ENCODE measurements around the gene GNPTG.

The GNPTG gene

DNA sequence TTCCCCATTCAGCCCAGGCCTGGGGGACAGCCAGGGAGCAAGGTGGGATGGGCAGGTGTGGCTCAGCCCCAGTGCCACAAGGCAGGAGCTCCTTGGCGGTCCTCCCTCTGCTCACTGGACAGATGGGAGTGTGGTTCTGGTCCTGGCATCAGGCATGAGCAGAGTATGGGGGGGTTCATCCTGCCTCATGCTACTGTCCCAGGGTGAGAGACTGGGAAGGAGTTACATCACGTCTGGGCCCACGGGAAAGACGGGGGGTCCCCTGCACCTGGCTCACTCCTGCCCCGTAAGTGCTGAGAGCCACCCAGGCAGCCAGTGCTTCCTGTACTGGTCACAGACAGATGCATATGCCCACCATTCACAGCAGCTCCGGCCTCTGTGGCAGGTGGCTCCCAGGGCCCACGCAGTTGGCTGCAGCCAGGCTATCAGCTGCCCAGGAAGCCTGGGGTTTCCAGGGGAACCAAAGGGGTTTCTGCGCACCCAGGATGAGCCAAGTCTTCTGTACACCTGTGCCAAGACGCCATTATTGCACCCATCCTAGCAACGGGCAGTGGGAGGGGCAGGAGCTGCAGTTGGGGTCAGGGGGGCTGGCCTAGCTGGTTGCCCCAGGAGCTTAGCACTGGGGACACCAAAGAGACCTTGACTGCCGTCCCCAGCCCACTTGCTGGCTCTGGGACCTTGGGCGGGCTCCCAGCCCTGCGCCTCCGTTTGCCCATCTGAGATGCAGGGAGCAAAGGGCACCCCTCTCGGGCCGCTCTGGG, 16.3 kb upstream of the GNPTG start:
- no peak for DNase-seq

DNA sequence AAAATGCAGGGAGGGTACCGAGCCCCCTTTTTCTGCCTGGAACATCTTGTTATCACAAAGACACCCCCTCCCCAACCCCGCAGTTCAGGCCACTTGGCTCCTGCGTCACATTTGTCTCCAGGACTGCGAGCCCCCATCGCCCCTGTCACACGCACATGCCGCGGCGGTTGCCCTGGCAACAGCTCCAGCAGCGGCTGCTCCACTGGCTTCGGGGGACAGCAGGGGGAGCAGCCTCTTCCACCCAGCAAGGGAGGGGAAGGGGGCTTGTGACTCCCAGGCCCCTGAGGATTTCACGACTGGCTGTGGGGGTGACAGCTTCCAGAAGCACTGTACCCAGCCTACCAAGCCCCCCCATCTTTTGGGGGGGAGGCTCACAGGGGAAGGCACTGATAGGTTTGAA, 15.7 kb upstream of the GNPTG start:
- DNase-seq = no peak

DNA sequence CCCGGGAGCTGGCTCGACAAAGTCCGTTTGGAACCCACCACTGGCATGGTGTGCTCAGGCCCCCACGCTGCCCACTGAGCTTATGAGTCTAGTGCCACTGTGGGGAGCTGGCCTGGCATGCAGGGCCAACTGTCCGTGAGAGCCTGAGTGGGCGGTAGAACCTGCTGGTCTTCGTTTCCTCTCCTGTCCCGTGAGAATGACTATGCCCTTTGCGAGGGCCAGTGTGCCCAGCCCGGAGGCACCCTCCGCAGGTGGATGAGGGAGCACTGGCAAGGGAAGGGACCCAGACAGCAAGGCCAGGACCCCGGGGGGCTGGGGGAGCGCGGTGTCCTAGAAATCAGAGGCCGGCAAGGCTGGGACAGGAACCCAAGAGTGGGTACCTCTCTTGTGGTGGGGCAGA, 15.1 kb upstream of the GNPTG start:
- DNase-seq = no peak

DNA sequence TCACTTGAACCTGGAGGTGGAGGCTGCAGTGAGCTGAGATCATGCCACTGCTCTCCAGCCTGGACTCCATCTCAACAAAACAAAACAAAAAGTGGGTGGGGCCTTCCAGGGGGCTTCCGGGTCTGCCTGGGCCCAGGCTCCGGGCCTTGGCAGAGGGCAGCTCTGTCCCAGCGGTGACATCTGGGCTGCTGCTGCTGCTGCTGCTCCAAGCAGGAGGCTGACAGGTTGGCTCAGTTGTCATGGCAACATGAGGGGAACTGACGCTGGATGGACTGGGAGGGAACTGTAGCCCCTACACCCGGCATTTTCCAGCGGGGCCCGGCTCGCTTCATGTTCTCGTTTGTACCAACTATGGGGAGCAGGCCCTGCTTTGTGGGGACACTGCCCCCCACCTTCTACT, 14.2 kb upstream of the GNPTG start:
- no peak for DNase-seq

DNA sequence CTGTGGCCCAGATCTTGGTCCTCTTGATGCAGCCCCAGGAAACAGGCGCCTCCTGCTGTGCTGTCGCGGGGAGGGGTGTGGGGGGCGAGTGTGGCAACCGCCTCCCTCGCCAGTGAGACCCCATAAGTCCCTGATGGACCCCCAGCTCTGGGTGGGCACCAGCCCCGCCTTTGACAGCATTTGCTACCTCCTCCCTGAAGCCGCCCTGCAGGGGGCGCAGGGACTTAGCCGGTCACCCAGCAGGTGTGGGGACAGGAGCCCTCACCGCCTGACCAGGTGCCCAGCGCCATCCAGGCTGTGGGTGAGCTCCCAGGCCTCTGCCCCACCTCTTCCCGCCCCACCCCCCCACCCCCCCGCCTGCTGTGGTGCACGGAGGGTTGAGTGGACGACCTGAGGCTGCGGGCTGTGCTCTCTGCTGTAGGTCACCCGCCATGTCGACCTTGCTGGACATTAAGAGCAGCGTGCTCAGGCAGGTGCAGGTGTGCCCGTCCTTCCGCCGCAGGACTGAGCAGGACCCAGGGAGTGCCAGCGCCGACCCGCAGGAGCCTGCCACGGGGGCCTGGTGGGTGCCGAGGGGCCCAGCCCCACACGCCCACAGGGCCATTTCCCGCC, 13.5 kb upstream of the GNPTG start:
- no peak for DNase-seq

DNA sequence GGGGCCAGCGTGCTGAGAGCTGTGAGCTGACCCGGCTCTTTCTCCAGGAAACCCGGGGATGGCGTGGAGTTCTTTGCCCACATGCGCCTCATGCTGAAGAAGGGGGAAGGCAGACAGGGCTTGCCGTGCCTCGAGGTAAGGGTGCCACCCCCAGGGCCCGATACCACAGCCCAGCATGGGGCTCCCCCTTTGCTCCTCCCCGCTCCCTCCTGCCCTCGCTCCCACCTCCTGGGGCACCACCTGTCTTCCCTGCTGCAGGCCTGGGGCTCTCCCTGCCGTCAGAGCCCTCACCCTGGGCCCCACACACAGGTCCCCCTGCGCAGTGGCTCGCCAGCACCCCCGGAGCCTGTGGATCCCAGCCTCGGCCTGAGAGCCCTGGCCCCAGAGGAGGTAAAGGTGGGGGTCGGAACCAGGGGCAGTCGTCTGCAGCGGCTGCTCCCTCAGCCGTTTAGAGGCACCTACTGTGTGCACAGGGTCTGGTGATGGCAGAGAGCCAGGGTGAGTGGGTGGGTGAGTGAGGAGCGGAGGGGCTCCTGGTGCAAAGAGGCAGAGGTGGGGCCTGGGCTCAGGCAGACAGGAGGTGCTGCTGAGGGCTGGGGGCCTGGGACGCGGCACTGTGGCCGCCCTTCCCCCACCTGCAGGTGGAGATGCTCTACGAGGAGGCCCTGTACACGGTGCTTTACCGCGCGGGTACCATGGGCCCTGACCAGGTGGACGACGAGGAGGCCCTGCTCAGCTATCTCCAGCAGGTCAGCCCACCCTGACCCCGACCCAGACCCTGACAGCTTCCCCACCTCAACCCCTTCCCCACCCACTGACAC, 12.7 kb upstream of the GNPTG start:
- DNase-seq = no peak

DNA sequence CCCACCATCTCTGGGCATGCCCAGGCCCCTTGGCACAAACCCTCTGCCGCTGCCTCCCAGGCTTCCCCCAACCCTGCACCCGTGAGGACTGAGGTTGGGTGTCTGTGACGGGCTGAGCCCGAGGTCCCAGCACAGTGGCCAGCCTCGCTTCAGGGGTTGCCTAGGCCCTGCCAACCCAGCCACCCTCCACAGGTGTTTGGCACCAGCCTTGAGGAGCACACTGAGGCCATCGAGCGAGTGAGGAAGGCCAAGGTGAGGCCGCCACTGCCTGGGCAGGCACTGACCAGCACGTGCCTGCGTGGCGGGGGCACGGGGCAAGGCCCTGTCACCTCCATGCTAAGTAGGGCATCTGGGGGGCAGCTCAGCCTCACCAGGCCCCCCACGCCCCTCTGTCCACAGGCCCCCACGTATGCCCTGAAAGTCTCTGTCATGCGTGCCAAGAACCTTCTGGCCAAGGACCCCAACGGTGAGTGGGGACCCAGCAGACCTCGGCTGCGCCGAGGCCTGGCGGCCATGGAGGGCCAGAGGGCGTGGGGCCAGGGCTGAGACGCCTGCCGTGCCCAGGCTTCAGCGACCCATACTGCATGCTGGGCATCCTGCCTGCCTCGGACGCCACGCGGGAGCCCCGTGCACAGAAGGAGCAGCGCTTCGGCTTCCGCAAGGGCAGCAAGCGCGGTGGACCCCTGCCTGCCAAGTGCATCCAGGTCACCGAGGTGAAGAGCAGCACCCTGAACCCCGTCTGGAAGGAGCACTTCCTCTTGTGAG, 10.8 kb upstream of the GNPTG start:
- no peak for DNase-seq

DNA sequence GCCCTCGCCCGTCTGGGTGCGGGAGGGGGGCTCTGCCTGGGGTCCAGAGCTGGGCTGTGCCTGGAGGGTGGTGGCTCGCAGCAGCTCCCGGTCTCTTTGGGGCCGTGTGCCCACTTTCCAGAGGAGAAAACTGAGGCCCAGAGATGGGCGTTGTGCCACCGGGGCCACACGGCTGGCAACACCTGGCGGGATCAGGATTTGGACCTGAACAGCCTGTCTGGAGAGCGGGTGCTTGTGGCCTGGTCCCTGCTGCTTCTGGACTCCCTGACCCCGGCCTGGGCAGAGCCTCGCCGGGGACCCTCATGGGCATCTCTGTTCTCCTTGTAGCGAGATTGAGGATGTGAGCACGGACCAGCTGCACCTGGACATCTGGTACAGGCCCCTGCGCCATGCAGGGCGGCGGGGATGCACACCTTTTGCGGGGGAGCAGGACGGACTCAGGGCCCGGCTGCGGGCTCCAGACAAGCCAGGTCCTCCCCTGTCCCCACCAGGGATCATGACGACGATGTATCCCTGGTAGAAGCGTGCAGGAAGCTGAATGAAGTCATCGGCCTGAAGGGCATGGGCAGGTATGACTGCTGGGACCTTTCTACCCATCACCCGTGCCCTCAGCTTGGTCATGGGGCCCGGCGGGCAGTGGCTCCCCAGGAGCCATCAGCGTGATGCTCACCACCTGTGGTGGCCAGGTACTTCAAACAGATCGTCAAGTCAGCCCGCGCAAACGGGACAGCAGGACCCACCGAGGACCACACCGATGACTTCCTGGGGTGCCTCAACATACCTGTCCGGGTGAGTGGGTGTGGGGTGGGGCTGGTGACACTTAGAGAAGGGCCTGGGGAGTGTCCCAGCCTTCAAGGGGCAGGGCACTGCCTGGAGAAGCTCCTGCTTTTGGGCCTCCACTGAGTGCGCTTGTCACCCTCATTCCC, 10.0 kb upstream of the GNPTG start:
- no peak for DNase-seq

DNA sequence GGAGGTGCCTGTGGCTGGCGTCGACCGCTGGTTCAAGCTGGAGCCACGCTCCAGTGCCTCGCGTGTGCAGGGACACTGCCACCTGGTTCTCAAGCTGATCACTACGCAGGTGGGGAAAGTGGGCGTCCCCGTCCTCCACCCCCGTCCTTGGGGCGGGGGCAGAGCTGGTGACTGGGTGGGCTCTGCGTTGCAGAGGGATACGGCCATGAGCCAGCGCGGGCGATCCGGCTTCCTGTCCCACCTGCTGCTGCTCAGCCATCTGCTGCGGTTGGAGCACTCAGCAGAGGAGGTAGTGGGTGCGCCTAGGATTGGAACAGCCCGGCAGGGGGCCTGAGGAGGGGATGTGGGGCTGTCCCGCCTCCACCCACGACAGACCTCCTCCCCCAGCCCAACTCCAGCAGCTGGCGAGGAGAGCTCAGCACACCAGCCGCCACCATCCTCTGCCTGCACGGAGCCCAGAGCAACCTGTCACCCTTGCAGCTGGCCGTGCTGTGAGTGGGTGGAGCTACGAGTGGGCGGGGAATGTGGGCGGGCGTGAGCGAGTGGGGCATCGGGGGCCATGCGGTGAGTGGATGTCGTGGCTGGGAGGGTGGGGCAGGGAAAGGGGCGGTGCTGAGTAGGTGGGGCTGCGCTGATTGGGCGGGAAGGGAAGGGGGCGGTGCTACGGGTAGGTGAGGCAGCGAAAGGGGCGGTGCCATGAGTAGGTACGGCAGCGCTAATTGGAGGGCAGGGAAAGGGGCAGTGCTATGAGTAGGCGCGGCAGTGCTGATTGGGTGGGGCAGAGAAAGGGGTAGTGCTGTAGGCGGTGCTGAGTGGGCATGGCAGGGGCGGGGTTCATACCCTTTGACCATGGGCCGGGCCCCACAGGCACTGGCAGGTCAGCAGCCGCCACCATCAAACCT, 9.0 kb upstream of the GNPTG start:
- peak; percentile 92 for DNase-seq

DNA sequence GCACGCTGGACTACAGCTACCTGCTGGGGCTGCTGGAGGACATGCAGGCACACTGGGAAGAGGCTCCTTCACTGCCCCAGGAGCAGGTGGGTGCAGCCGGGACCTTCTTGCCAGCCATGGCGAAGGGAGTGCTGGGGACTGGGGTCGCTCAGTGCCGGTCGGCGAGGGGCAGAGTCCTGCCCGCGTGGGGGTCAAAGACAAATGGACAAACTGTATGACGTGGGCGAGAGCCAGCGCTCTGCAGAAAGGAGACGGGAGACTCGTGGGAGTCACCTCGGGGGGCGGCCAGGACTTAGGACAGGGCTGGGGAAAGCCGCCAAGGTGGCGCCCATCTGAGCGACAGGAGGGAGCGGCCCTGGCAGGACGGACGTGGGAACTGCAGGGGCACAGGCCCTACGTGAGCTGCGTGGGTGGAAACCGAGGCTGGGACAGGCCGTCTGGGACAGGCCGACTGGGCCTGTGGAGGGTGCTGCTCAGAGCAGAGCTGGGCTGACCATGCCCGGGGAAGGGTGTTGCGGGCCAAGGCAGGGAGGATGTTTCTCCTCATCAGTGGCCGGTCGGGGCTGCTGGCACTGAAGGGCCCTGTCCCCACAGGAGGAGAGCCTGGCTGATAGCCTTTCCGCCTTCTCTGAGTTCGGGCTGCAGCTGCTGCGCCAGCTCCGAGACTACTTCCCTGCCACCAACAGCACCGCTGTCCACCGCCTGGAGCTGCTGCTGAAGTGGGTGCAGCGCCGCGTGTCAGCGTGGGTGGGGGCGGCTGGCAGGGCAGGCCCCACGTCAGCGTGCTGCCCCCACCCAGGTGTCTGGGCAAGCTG, 8.1 kb upstream of the GNPTG start:
- no peak for DNase-seq

DNA sequence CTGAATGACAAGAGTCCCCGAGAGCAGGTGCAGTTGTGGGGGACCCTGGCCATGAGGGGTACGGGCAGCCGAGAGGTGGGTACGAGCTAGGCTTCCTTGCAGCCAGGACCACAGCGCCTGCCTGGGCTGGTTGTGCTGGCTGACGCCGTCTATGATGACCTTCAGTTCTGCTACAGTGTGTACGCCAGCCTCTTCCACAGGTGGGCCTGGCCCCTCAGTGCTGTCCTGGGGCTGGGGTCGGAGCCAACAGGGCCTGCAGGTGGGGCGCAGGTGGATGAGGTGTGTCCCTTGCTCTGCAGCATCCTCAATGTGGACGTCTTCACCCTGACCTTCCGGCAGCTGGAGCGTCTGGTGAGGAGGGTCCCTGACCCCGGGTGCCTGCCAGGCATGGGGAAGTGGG, 7.2 kb upstream of the GNPTG start:
- no peak for DNase-seq

DNA sequence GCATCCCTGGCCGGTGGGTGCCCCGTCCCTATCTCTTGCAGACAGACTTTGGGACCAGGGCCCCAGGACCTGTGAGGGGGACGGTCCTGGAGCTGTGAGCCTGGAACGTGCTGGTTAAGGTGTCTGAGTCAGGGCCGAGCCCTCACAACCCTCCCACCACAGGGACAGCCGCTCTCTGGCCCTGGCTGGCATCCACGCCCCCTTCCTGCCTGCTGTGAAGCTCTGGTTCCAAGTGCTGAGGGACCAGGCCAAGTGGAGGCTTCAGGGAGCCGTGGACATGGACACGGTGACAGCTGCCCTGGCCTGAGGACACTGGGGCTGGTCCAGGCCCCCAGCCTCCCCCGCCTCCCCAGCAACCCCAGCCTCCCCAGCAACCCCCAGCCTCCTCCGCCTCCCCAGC, 6.6 kb upstream of the GNPTG start:
- no peak for DNase-seq

DNA sequence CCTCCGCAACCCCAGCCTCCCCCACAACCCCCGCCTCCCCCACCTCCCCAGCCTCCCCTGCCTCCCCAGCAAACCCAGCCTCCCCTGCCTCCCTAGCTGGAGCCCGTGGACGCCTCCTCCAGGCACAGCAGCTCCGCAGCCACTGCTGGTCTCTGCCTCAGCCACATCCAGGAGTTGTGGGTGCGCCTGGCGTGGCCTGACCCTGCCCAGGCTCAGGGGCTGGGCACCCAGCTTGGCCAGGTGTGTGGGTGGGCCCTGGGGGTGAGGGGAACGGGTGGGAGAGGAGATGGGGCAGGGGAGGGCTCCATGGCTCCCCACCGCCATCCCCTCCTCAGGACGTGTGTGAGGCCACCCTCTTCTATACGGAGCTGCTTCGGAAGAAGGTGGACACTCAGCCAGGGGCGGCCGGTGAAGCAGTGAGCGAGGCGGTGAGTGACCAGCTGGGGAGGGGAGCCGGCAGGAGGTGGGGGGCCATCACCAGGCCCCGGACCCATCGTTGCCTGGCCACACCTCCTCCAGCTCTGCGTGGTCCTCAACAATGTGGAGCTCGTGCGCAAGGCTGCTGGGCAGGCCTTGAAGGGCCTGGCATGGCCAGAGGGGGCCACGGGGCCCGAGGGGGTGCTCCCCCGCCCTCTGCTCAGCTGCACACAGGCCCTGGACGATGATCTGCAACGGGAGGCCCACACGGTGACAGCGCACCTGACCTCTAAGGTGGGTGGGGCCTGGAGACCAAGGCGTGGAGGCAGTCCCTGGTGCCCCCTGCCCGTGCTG, 5.9 kb upstream of the GNPTG start:
- DNase-seq = no peak

DNA sequence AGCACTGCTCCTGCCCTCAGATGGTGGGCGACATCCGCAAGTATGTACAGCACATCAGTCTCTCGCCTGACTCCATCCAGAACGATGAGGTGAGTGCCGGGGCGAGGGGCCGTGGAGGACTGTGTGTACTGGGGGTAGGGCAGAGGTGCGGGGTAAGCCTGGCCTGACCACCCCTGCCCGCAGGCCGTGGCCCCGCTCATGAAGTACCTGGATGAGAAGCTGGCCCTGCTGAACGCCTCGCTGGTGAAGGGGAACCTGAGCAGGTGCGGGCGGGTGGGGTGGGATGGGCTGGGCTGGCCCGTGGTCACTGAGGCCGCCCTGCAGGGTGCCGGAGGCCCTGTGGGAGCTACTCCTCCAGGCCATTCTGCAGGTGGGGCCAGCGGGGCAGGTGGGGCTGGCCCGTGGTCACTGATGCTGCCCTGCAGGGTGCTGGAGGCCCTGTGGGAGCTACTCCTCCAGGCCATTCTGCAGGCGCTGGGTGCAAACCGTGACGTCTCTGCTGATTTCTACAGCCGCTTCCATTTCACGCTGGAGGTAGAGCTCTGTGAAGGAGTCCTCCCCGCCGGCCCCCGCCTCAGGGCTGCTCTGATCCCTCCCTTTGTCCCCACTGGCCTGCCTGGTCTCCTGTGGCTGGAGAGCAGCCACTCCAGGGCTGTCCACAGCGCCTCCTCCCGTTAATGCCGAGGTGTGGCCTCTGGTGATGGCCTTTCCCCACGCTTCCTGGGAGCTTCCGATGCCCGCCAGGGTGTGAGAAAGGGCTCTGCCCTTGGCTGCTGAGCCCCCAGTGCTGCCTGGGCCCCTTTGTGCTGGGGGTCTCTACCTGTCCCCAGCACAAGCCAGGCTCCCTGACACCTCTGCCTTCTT, 5.1 kb upstream of the GNPTG start:
- DNase-seq = no peak

DNA sequence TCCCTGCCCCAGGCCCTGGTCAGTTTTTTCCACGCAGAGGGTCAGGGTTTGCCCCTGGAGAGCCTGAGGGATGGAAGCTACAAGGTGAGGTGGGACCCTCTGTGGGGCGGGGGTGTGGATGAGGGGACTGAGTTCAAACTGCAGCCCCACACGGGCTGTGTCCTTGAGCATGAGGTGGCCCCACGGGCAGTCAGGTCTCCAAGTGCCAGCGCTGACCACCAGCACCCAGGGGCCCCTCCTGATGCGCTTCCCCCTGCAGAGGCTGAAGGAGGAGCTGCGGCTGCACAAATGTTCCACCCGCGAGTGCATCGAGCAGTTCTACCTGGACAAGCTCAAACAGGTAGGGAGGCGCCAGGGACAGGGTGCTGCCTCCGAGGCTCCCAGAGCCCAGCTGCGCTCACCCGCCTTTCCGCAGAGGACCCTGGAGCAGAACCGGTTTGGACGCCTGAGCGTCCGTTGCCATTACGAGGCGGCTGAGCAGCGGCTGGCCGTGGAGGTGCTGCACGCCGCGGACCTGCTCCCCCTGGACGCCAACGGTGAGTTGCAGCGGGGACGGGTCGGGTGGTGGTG, 4.4 kb upstream of the GNPTG start:
- no peak for DNase-seq

DNA sequence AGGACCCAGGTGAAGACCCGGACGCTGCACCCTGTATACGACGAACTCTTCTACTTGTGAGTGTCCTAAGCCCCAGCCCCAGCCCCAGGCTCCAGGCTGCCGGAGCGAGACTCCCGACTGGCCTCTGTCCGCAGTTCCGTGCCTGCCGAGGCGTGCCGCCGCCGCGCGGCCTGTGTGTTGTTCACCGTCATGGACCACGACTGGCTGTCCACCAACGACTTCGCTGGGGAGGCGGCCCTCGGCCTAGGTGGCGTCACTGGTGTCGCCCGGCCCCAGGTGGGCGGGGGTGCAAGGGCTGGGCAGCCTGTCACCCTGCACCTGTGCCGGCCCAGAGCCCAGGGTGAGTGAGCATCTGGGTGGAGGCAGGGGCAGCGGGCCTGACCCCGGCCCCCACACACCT, 3.8 kb upstream of the GNPTG start:
- DNase-seq = no peak

DNA sequence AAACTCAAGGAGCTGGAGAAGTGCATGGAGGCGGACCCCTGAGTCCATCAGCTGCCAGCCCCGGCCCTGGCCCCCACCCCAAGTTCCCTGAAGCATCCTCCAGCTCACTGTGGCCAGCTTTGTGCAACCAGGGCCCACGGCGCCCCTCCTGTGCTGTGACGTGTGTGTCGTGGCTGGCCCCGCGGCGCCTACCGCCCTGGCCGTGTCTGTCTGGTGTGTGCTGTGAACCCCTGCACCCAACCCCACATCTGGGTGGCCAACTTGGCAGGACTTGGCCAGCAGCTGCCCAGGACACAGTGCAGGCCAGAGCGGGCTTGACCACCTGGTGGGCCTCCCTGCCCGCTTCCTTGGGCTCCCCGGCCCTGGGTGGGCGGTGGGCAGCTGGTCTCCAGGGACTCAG, 3.3 kb upstream of the GNPTG start:
- no peak for DNase-seq

DNA sequence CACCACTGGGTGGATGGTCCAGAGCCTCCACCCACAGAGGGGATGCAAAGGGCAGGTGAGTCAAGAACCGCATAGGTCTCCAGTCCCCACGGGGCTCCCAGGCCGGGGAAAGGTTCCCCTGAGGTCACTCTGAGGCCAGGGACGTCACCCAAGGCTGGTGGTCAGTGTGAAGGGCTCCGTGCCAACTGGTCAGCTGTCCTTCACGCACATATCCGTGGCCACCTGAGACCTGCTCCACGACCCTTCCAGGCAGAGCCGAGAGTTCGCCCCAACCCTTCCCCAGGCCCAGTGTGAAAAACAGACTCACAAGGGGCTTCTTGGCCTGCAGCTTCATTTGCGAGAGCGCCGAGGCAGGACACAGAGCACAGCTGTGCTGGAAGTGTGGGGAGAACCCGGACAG, 2.8 kb upstream of the GNPTG start:
- DNase-seq = no peak

Measured in NCI-H510A treated with DMSO at 0.1 percent for 48 hours (cell line).